HG02623 (cell line): Measurements from ENCODE around the gene RTP5.

ENCODE experiments used
- ATAC-seq: cut with Tn5 transposase; IDR thresholded peaks from one replicate; pipeline ENCODE4 v1.9.1; 2021; ENCODE audit warnings: moderate library complexity; ENCODE audit not compliant: unreplicated experiment

Gene RTP5

DNA sequence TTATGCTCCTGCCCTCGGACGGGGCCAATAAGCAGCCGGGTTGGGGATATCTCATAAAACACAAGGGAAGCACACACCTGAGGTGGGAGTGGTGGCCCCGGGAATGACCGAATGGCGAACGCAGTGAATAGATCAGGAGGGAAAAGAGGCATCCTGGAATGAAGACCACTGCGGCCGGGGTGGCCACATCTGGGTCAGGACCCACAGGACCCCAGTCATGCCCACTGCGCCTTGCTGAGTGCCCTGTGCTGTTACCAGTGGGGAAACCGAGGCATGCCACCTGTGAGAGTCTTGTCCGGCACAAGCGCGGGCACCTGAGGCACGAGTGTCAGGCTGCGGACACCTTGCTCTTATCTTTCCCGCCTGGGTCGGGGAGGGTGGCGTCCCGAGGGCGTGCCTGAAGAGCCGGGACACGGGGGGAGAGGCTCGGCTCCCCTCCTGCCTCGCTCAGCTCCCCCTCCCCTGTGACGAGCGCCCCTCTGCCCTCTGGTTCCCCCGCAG, 12.4 kb upstream of the RTP5 start:
- ATAC-seq: no peak

DNA sequence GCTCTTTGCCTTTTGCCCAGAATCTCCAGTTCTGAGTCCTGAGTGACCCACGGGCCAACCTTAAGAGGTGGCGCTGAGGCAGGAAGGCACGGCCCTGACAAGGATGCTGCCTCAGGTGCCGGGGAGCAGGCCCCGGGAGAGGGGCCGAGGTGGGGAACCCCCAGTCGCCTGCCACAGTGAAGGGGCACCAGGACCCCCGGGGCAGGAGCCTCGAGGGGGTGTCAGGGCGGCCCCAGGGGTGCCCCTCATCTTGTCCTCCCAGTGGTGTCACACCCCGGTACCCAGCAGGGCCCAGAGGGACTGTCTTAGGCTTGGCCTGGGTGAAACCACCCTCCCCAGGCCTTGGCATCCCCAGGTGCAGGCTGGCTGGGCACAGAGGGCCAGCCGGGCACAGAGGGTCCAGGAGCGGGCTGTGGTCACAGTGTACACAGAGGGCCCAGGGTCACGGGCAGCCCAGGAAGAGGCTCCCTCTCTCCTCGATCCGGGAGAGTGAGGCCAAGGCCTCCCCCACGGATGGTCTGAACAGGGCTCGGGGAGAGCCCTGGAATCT, 11.9 kb upstream of the RTP5 start:
- no peak for ATAC-seq

DNA sequence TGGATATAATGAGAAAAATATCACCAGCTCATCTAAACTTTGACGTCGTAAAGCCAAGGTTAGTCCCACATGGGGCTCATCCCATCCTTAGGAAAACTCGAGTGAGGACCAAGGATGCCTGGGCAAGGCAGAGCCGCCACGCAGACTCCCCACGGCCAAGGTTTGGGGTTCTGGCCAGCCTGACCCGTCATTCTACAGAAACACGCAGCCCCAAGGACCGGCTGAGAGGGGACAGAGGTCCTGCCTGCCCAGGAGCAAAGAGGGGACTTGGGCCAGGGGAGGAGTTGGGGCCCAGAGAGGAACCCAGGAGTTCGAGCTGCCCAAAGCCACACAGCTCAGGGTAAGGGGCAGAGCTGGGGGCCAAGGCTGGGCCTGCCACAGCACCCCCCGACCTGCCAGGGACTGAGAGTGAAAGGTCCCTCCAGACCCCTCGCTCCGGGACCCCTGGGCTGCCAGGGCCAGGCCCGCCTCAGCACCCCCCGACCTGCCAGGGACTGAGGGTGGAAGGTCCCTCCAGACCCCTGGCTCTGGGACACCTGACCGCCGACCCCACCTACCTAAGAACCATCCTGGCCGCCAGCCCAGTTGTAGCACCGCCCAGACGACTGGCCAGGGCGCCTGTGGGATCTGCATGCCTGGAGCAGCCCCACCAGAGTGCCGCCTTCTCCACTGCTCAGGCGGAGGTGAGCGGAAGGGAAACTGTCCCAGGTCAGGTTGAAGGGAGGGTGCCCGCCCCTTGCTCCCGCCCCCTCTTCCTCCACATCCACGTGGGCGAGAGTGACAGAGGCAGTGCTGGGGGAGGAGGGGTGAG, 11.1 kb upstream of the RTP5 start, which contains the start of gene PDCD1:
PDCD1 (minus strand) TSS at position 689 of the 811 bp plus-strand sequence; CDS start at position 633, 56 bp downstream.
- no peak for ATAC-seq

DNA sequence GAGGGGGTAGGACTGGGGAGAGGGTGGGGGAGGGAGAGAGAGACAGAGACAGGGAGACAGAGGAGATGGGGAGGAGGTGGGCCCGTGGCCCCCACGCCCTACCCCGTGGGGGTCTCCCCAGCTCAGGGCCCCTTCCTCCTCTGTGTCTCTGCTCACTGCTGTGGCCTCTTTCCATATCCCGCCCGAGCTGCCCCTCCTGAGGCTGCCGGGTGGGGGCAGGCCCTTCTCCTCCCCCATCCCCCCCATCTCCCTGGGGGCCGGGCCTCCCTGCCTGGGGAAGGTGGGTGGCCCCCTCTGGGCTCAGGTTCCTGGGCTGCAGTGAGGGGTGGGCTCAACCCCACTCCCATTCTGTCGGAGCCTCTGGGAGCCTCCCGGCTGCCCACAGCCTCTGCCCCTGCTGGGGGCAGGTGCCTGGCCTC, 10.5 kb upstream of the RTP5 start:
- no peak for ATAC-seq

DNA sequence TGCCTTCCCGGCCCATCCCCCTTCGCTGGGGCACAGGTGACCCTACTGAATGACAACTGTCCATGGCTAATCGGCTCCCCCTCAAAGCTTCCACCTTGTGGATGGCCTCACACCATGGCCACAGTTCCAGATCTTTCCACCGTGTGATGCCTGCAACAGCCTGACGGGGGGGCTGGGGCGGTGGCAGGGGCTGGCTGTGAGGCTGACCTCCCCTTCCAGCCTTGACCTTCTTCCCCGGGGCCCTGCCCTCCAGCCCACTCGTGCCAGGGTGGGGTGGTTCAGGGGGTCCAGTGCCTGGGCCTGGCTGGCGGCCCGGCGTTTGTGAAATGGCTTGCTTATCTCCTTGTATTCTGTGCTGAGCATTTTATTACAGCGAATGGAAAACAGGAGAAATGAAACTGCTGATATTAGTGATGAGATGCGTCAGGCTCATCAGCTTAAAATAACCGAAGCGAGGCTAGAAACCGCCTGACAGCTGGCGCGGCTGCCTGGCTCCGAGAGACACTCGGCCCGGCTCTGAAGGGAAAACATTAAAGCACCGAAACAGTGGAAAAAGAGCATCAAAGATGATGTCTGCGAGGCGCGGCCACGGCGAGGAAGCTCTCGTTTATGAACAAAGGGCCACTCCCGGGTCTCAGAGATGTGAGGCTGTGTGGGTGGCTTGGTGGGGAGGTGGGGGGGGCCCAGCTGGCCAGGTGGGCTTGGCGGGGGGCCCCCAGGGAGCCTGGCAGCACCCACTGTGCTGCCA, 9.9 kb upstream of the RTP5 start:
- no peak for ATAC-seq

DNA sequence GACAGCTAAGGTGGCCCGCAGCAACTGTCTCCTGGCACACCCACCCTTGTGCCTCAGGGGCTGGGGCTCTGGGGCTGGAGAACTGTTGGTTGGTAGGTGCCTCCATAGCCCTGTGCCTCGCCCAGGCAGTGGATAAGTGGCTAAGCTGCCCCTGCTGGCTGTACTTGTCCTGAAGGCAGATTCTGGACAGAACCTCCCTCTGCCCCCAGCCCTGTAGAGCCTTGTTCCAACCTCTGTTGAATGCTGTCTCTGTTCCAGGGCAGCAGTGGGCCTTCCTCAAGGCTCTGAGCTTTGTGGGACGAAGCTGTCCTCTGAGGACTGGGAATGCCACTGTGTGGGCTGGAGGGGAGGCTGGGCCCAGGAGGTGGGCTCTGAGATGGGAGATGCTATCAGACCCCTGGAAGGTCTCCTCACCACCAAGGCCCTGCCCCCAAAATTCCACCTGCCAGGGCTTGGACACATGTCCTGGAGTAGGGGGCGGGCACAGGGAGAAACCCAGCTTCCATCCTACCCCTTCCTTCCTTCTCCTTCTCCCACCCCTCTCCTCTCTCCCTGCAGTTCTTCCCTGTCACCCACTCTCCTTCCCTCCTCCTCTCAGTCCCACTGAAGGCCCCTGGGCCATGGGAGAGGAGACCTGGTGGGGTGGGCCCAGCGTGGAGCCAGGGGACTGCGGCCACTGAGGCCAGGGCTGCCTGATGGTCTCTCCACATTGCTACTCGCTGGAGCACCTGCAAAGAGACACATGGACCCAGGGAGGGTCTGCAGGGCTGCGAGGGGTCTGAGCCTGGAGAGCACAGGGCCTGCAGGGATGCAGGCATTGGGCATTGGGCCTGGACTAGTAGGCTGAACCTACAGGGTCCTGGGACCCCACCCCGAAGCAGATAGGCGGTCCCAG, 9.1 kb upstream of the RTP5 start:
- no peak for ATAC-seq

DNA sequence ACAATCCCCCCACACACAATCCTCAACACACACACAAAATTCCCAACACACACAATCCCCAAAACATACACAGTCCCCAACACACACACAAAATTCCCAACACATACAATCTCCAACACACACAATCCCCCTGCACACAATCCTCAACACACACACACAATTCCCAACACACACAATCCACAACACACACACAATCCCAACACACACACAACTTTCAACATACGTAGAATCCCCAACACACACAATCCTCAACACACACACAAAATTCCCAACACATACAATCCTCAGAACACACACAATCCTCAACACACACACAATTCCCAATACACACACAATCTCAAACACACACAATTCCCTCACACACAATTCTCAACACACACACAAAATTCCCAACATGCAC, 8.3 kb upstream of the RTP5 start:
- no peak for ATAC-seq

DNA sequence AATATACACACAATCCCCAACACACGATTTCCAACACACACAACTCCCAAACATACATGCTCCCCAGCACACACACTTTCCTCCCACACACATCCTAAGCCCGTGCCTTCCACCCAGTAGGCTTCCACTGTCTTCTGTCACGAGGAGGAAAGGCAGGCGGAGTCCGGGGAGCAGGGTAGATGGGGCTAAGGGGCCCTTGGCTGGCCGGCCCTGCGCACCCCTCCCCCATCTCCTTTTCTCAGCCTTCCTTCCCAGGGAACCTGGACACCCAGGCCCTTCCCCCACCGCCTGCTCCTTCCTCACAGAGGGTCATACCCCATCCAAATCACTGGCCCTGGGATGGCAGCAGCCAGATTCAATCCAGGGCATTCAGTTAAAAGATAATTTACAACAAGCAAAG, 7.4 kb upstream of the RTP5 start:
- no peak for ATAC-seq

DNA sequence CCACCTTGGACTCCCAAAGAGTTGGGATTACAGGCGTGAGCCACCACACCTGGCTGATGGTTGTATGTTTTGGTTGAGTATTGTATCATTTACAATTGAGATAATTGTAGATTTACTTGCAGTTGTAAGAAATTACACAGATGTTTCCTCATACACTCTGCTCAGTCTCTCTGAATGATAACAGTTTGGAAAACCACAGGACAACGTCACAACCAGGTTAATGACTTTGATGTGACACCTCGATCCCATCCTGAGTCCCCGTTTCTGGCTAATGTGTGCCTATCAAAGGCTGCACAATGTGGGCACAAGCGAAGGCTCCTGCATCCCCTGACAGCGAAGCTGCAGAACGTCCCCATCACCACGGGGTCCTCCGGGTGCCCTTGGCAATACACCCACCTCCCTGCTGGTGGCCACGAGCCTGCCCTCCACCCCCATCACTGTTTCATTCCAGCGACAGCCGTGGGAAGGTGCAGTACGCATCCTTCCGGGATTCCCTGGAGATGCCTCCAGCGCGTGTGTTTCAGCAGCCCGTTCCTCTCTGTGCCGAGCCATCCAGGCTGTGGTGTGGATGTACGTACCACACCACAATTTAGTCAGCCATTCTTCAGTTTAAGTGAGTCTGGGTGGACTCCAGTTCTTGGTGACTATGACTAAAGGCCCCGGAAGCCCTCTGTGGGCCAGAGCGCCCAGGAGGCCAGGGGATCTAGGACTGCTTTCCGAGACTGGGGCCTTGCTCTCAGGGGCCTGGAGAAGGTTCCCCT, 6.6 kb upstream of the RTP5 start:
- no peak for ATAC-seq

DNA sequence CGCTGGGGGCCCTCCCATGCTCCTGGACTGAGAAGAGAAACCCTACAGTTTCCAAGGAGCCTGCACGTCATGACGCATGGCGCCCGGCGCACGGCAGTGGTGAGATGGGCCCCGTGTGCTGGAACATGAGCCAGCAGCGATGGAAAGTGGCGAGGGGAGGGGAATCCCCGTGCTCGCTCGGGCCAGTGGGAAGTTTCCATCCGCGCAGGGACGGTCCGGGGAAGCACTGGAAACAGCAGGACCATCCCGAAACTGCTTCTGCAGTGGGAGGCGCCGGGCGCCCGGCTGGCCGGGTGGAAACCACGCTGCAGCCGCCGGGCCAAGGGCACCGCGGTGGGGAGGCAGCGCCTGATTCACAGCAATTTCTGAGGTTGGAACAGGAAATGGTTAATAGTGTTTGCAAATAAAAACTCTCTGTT, 6.0 kb upstream of the RTP5 start:
- no peak for ATAC-seq

DNA sequence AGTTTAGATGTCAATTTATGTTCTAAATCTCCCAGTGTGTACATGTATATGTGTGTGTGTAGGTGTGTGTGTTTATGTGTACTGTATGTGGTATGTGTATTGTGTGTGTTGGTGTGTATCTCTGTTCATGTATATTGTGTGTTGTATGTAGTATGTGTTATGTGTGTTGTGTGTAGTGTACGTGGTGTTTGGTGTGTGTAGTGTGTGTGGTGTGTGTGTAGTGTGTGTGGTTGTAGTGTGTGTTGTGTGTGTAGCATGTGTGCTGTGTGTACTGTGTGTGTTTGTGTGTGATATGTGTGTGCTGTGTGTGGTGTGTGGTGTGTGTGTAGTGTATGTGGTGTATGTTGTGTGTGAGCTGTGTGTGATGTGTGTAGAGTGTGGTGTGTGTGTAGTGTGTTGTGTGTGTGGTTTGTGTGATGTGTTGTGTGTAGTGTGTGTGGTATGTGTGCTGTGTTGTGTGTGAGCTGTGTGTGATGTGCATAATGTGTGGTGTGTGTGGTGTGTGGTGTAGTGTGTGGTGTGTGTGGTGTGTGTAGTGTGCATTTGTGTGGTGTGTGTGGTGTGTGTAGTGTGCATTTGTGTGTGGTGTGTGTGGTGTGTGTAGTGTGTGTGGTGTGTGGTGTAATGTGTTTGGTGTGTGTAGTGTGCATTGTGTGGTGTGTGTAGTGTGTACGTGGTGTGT, 5.2 kb upstream of the RTP5 start:
- ATAC-seq: no peak

DNA sequence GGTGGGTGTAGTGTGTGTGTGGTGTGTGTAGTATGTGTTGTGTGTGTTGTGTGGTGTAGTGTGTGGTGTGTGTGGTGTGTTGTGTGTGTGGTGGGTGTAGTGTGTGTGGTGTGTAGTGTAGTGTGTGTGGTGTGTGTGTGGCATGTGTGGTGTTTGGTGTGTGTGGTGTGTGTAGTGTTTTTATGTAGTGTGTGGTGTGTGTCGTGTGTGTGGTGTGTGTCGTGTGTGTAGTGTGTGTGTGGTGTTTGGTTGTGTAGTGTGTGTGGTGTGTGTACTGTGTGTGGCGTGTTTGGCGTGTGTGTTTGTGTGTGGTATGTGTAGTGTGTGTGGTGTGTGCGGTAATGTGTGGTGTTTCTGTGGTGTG, 4.7 kb upstream of the RTP5 start:
- no peak for ATAC-seq

DNA sequence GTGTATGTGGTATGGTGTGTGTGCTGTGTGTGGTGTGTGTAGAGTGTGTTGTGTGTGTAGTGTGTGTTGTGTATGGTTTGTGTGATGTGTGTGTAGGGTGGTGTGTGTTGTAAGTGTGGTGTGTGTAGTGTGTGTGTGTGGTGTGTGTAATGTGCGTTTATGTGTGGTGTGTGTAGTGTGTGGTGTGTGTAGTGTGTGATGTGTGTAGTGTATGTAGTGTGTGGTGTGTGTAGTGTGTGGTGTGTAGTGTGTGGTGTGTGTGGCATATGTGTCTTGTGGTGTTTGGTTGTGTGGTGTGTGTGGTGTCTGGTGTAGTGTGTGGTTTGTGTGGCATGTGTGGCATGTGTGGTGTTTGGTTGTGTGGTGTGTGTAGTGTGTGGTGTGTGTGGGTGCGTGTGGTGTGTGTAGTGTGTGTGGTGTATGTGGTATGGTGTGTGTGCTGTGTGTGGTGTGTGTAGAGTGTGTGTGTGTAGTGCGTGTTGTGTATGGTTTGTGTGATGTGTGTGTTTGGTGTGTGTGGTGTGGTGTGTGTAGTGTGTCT, 4.0 kb upstream of the RTP5 start:
- no peak for ATAC-seq

DNA sequence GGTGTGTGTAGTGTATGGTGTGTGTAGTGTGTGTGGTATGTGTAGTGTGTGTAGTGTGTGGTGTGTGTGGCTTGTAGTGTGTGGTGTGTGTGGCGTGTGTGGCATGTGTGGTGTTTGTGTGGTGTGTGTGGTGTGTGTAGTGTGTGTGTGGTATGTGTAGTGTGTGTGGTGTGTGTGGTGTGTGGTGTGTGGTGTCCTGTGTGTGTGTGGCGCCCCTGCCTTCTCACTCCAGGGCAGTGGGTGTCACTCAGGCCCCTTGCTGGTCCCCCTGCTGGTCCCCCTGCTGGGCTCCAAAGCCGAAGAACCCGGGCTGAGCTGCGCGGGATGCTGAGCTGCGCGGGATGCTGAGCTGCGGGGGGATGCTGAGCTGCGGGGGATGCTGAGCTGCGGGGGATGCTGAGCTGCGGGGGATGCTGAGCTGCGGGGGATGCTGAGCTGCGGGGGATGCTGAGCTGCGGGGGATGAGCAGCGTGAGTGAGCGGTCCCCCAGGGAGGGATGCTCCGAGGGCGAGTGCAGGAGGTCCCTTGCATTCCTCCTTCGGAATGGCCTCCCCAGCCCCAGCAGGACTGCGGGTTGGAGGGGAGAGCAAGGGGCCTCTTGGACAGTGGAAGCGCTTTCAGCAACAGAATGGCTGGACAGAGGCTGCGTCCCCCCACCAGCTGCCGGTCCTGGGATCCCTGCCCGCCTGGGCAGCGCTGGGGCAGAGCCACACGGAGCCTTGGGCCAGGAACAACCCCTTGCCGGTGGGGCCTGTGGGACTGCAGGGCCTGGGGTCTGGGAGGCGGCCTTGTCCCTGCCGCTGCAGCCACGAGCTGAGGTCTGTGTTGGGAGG, 3.4 kb upstream of the RTP5 start:
- ATAC-seq: no peak

DNA sequence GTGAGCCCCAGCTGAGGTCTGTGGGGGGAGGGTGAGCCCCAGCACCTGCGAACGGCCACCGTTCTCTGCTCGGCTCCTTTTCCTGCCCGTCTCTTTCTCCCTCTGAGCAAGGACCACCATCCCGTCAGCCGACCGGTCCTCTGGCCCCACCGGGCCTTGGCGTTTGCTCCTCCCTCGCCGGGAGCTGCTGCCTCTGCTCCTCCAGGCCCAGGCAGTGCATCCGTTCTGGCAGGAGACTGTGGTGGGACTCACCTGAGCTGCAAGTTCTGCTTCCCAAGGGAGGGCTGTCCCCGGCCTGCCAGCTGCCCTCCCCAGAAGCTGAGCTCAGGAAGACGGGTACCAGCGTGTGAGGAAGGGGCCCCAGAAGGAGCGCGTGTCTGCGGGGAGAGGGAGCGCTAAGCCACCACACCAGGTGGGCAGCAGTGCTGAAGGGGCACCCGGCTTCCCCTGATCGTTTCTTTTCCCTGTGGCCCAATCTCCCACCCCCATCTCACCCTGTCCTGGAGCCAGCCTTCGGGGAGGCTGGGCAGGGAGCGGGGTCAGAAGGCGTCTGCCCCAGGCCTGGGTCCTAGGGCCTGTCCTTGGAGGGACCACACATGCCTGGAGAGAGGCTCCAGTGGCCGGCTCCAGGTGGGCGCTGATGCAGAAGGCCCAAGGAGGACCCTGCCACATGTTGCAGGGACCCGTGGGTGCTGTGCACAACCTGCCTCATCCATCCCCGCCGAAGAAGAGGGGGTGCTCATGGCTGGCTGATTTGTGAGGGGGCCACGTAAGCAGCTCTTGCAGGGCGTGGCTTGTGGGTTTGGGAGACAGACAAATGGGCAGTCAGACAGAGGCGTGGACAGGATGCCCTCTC, 2.5 kb upstream of the RTP5 start:
- ATAC-seq: no peak

DNA sequence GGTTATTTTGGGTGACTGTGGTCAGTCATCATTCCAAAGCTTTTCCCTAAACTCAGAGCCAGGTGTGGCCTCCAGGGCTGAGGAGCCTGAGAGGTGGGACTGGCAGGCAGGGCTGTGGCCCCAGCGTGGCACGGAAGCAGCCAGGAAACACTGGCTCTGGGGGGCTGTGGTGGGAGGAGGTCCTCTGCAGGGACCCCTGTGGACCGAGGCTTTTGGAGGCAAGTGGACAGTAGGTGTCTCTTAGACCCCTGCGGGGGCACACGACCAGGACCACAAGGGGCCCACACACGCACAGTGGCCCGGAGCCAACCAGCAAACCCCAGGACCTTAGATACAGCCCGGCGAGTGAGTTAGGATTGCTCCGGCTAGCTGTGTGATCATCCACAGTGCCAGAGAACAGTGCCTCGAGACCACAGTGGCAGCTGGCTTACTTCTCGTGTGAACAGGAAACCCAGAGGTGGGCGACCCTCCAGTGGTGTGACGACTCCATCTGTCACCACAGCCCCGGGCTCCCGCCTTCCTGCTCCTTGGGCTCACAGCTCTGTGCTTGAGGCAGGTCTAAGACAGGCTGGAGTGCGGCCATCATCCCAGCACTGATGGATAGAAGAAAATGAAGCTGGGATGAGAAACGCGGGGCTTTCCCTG, 1.6 kb upstream of the RTP5 start:
- ATAC-seq: no peak

DNA sequence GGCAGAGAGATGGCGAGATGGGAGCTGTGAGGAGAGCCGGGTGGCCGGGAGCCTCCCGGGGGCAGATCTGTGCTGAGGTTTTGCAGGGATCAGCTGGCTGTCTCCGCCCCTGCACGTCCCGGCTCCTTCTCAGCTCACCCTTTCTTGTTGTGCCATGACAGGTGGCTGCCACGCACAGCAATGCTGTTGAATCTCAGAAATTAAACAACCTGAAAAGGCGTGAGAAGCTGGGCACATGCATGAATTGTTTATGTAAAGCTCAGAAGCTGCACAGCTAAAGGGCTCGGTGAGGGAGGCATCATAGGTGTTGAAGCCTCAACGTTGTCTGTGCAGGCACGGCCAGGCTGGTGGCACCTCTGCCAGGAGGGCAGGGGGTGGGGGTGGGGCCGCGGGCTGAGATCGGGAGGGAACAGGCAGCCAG, 858 bp upstream of the RTP5 start:
- ATAC-seq: no peak
